Smooth muscle cell (in vitro differentiated cells): ENCODE results near the gene C1orf116. TPM values are rescaled to one million over a fixed set of nuclear protein-coding genes. Genes with fewer than 3 reads are reported as not detected.

Source experiments
- DNase-seq: peaks from one replicate; lab custom pipeline; 2025; ENCODE audit not compliant: unreplicated experiment; lab: John Stamatoyannopoulos, UW
- H2AFZ ChIP-seq: fragments of 200-600 bp; sonication (generic); 2 replicates; pipeline ENCODE4 v1.6.0; 2016; ENCODE audit warnings: antibody characterized with exemption, low read depth, mild to moderate bottlenecking
- H3F3A ChIP-seq: fragments of 200-600 bp; sonication (generic); 2 replicates; pipeline ENCODE4 v1.6.0; 2017; ENCODE audit warnings: antibody characterized with exemption, low read depth
- H3K27ac ChIP-seq: fragments of 200-600 bp; sonication (generic); 2 replicates; pipeline ENCODE4 v1.5.1; 2016; ENCODE audit warnings: low read depth, mild to moderate bottlenecking
- H3K27me3 ChIP-seq: fragments of 200-600 bp; sonication (generic); 2 replicates; pipeline ENCODE4 v1.6.1; 2016; ENCODE audit warnings: low read depth, mild to moderate bottlenecking
- H3K36me3 ChIP-seq: fragments of 200-600 bp; sonication (generic); 2 replicates; pipeline ENCODE4 v1.5.1; 2016; ENCODE audit warnings: low read depth
- H3K4me1 ChIP-seq: fragments of 200-600 bp; sonication (generic); 2 replicates; pipeline ENCODE4 v1.5.1; 2016; ENCODE audit warnings: low read depth
- H3K4me2 ChIP-seq: fragments of 200-600 bp; sonication (generic); 2 replicates; pipeline ENCODE4 v1.6.0; 2016; ENCODE audit warnings: mild to moderate bottlenecking
- H3K4me3 ChIP-seq: fragments of 200-600 bp; sonication (generic); 2 replicates; pipeline ENCODE4 v1.5.1; 2016; ENCODE audit warnings: mild to moderate bottlenecking
- H3K79me2 ChIP-seq: fragments of 200-600 bp; sonication (generic); 2 replicates; pipeline ENCODE4 v1.6.0; 2016; ENCODE audit warnings: low read depth, mild to moderate bottlenecking
- H3K9ac ChIP-seq: fragments of 200-600 bp; sonication (generic); 2 replicates; pipeline ENCODE4 v1.6.0; 2016; ENCODE audit warnings: low read depth
- H3K9me3 ChIP-seq: fragments of 200-600 bp; sonication (generic); replicated peaks from 2 replicates; pipeline ENCODE4 v1.5.1; 2016; ENCODE audit warnings: low read depth
- H4K20me1 ChIP-seq: fragments of 200-600 bp; sonication (generic); 2 replicates; pipeline ENCODE4 v1.6.0; 2016; ENCODE audit warnings: low read depth
- WGBS: methylation state at CpG from one replicate; pipeline ENCODE4 v1.1.7; 2016; ENCODE audit warnings: low lambda C conversion rate; 5-methylcytosine and 5-hydroxymethylcytosine counted together
- polyA plus RNA-seq: library from polyadenylated mRNA; unstranded; fragments of >200 nt; fragmentation: Nextera tagmentation; extraction: Ambion mirVana; gene quantifications from 2 replicates; pipeline ENCODE4 v1.2.1, GENCODE V29; 2016
- total RNA-seq: library from RNA; depleted of rRNA; stranded (reverse); fragments of >200 nt; gene quantifications from 2 replicates; pipeline ENCODE4 v1.2.3, GENCODE V29; 2014
- TF ChIP-seq, protein P1 (sequence below): fragments of 200-600 bp; sonication (generic); IDR thresholded peaks from 2 replicates; pipeline ENCODE4 v1.5.1; 2017; ENCODE audit warnings: borderline replicate concordance, mild to moderate bottlenecking, antibody characterized with exemption; ENCODE audit not compliant: insufficient read depth, poor library complexity, severe bottlenecking

C1orf116 gene
- total and polyA plus RNA-seq, 2 experiments from 2014 or later: 0.14 to 6.0 TPM

DNA sequence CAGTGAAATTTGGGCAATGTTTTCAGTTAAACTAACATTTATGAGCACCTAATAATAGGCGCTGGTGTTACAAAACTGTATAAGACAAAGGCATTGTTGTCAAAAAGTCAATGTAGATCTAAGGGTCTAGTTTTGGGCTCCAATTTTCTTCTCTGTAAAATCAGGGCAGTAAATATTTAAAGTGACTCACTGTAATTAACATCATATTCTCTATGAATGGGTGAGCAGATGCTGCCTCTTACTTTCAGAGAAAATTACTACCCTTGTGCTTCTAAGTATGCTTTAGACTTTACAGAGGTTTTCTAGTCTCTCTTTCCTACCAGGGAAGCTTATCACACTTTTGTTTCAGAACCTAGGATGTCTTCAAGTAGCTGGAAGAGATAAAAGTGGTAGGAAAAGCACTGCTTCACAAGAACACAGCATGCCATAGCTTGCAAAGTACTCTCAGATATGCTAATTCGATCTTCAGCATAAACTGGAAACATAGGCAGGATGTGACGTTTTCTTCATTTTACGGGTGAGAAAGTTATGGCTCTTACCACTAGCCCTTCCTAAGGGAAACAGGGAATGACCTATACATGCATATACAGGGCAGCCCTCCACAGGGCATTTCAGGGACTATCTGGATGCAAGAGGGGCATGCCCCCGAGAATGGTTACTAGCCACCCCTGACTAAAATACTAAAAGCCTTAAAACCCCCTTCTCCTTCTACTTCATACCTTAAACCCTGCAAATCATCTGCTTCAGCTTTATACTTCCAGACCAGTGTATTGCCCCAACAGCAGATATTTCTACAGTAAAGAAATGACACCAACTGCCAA lies 2.6 kb downstream of the C1orf116 start:
- WGBS: 64% methylated on average over 5 of the region's 5 CpGs
- DNase-seq: no peak
- Histone ChIP-seq H3K4me1 (peaks cover 28% of the 10 kb centered on the region), H4K20me1 (no peaks in the 10 kb centered on the region), H3K27me3 (no peaks in the 10 kb centered on the region), H3K4me2 (peak overlapping the region; percentile 20), H3K9ac (peak overlapping the region; percentile 4), H3K4me3 (peak overlapping the region; percentile 41), H3K9me3 (no peaks in the 10 kb centered on the region), H3K36me3 (no peaks in the 10 kb centered on the region), H2AFZ (no peak overlapping the region), H3F3A (no peaks in the 10 kb centered on the region), H3K27ac (peak overlapping the region; percentile 59), H3K79me2 (no peaks in the 10 kb centered on the region)
- TF ChIP-seq, protein P1, sequence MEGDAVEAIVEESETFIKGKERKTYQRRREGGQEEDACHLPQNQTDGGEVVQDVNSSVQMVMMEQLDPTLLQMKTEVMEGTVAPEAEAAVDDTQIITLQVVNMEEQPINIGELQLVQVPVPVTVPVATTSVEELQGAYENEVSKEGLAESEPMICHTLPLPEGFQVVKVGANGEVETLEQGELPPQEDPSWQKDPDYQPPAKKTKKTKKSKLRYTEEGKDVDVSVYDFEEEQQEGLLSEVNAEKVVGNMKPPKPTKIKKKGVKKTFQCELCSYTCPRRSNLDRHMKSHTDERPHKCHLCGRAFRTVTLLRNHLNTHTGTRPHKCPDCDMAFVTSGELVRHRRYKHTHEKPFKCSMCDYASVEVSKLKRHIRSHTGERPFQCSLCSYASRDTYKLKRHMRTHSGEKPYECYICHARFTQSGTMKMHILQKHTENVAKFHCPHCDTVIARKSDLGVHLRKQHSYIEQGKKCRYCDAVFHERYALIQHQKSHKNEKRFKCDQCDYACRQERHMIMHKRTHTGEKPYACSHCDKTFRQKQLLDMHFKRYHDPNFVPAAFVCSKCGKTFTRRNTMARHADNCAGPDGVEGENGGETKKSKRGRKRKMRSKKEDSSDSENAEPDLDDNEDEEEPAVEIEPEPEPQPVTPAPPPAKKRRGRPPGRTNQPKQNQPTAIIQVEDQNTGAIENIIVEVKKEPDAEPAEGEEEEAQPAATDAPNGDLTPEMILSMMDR: no peak

DNA sequence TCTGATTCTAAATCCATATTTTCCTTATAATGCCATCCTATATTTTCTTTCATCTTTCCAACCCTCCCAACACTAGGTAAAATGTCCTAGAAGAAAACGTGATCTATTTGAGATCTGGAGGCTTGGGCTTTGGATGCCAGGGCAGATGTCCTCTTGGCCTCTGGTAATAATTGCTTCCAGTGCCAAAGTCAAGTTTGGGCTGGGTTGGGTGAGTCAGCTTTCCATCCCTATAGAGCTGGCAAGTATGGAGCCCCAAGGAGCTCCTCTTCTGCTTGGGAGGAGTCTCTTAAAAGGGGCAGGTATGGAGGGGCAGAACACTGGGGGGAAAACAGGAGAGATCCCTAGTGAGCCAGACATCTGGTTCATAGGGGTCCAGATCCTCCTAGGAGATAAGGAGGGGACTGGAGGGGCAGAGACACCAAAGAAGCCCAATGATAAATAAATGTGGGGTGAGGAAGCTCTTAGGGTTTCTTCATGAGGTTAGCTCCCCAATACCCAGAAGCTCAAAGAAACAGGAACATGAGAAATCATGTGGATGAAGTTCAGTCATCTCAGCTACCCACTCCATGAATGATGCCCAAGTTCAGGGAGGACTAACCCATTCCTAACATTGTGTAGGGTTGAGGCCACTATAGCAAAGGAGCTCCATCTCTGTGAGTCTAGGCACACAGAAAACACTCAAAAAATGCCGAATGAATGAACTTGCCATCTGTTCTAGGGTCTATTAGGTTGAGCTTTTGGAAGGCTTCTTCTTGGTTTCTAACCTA lies 3.5 kb downstream of the C1orf116 start:
- H3K4me2 ChIP-seq: no peak overlapping the region

DNA sequence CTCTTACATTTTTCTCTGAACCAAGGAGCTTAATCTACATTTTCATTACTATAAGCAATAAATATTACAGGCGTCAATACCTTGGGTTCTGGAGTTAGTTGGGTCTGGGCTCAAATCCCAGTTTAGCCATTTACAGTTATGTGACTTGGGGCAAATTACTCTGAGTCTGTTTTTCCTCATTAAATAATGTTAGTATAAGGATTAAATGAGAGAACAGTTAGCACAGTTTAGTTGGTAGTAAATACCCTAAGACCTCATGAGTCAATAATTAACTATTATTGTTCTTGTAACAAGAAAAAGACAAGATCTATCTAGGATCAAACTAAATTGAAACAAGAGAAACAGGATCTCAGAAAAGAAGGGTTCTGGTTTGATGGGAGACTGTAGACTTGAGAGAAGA lies 4.6 kb downstream of the C1orf116 start:
- Histone ChIP-seq H3K27me3 (no peaks in the 10 kb centered on the region), H3K36me3 (no peaks in the 10 kb centered on the region), H3K79me2 (no peaks in the 10 kb centered on the region), H3K4me1 (peaks cover 25% of the 10 kb centered on the region), H3K27ac (peak overlapping the region; percentile 65), H2AFZ (no peak overlapping the region), H3K4me3 (no peak overlapping the region), H3K4me2 (peak overlapping the region; percentile 3), H3K9ac (no peak overlapping the region), H3K9me3 (no peaks in the 10 kb centered on the region), H3F3A (no peaks in the 10 kb centered on the region), H4K20me1 (no peaks in the 10 kb centered on the region)
- TF ChIP-seq, protein P1: no peak
- WGBS: 71% methylated on average over 1 of the region's 1 CpG
- no peak for DNase-seq

More for the DNA sequence above, 3.5 kb downstream of the C1orf116 start:
- H3K27me3 ChIP-seq: no peaks in the 10 kb centered on the region
- no peaks in the 10 kb centered on the region for H3K36me3 ChIP-seq
- no peak overlapping the region for H3K4me3 ChIP-seq
- H3K9me3 ChIP-seq: no peaks in the 10 kb centered on the region
- peaks cover 31% of the 10 kb centered on the region for H3K4me1 ChIP-seq
- no peak overlapping the region for H2AFZ ChIP-seq
- H3K9ac ChIP-seq: peak overlapping the region; percentile 4
- 88% methylated on average over 2 of the region's 2 CpGs for WGBS
- H4K20me1 ChIP-seq: no peaks in the 10 kb centered on the region
- H3K27ac ChIP-seq: peak overlapping the region; percentile 59
- TF ChIP-seq, protein P1: no peak
- no peak for DNase-seq
- H3F3A ChIP-seq: no peaks in the 10 kb centered on the region
- no peaks in the 10 kb centered on the region for H3K79me2 ChIP-seq
